HEK293T (cell line): ENCODE results near the gene IDE.
"Not testable (repeated sequence)": the region's sequence is repeated elsewhere in the genome, so short reads cannot be mapped to it uniquely, and the experiment has no call there.

Experiments
- ARNT ChIP-seq: fragments of 450-650 bp; IDR thresholded peaks from 2 replicates; pipeline ENCODE4 v1.6.1; 2017; ENCODE audit warnings: mild to moderate bottlenecking
- BHLHE40 ChIP-seq: fragments of 450-650 bp; IDR thresholded peaks from 2 replicates; pipeline ENCODE4 v1.6.1; 2016; ENCODE audit warnings: mild to moderate bottlenecking, moderate library complexity, borderline replicate concordance
- CTBP1 ChIP-seq: fragments of 450-650 bp; IDR thresholded peaks from 2 replicates; pipeline ENCODE4 v1.6.1; 2016; ENCODE audit warnings: borderline replicate concordance
- ELF4 ChIP-seq: fragments of 450-650 bp; IDR thresholded peaks from 2 replicates; pipeline ENCODE4 v1.6.1; 2017; ENCODE audit warnings: antibody characterized with exemption
- FOXA1 ChIP-seq: fragments of 450-650 bp; IDR thresholded peaks from 2 replicates; pipeline ENCODE4 v1.6.1; 2016; ENCODE audit warnings: mild to moderate bottlenecking
- FOXM1 ChIP-seq: fragments of 450-650 bp; IDR thresholded peaks from 2 replicates; pipeline ENCODE4 v1.6.1; 2017; ENCODE audit warnings: mild to moderate bottlenecking, borderline replicate concordance
- HDGF ChIP-seq: fragments of 450-650 bp; IDR thresholded peaks from 2 replicates; pipeline ENCODE4 v1.6.1; 2017; ENCODE audit warnings: antibody characterized with exemption, borderline replicate concordance
- L3MBTL2 ChIP-seq: fragments of 450-650 bp; conservative IDR thresholded peaks from 2 replicates; pipeline ENCODE4 v1.6.1; 2016; ENCODE audit warnings: mild to moderate bottlenecking
- LEF1 ChIP-seq: fragments of 450-650 bp; IDR thresholded peaks from 2 replicates; pipeline ENCODE4 v1.6.1; 2017; ENCODE audit warnings: mild to moderate bottlenecking, borderline replicate concordance
- NFRKB ChIP-seq: fragments of 450-650 bp; IDR thresholded peaks from 2 replicates; pipeline ENCODE4 v1.6.1; 2016; ENCODE audit warnings: mild to moderate bottlenecking, moderate library complexity
- SP1 ChIP-seq: fragments of 450-650 bp; IDR thresholded peaks from 2 replicates; pipeline ENCODE4 v1.6.1; 2017
- SUZ12 ChIP-seq: fragments of 450-650 bp; IDR thresholded peaks from 2 replicates; pipeline ENCODE4 v1.6.1; 2016; ENCODE audit warnings: mild to moderate bottlenecking
- TARDBP ChIP-seq: fragments of 450-650 bp; IDR thresholded peaks from 2 replicates; pipeline ENCODE4 v1.6.1; 2016
- TF ChIP-seq, protein P1 (sequence below): fragments of 450-650 bp; IDR thresholded peaks from 2 replicates; pipeline ENCODE4 v1.6.1; 2016

GRCh38 chr10:92582347-92582746 is 8.5 kb upstream of the IDE start:
- not testable (repeated sequence) for TF ChIP-seq TARDBP, FOXM1, HDGF, ELF4, SUZ12, ARNT, BHLHE40, FOXA1, SP1, CTBP1, NFRKB, LEF1, L3MBTL2
- TF ChIP-seq, protein P1, sequence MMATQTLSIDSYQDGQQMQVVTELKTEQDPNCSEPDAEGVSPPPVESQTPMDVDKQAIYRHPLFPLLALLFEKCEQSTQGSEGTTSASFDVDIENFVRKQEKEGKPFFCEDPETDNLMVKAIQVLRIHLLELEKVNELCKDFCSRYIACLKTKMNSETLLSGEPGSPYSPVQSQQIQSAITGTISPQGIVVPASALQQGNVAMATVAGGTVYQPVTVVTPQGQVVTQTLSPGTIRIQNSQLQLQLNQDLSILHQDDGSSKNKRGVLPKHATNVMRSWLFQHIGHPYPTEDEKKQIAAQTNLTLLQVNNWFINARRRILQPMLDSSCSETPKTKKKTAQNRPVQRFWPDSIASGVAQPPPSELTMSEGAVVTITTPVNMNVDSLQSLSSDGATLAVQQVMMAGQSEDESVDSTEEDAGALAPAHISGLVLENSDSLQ: not testable (repeated sequence)
